OCI-LY3 (cell line): ENCODE measurements around the gene ENGASE.

Experiments
- H2AFZ ChIP-seq: fragments of 200-600, 300-600 bp; shearing (Covaris generic); 2 replicates; pipeline ENCODE4 v1.6.0; 2014; ENCODE audit warnings: antibody characterized with exemption, low read depth, low read length
- H3K27ac ChIP-seq: fragments of 200-600, 300-600 bp; sonication (generic); 2 replicates; pipeline ENCODE4 v1.5.1; 2014; ENCODE audit warnings: mild to moderate bottlenecking, low read length, moderate library complexity, mixed read lengths
- H3K27me3 ChIP-seq: fragments of 200-600, 300-600 bp; sonication (generic); 2 replicates; pipeline ENCODE4 v1.6.1; 2014; ENCODE audit warnings: low read depth, low read length, mixed read lengths
- H3K36me3 ChIP-seq: fragments of 200-600, 300-600 bp; sonication (generic); replicated peaks from 2 replicates; pipeline ENCODE3; 2014; ENCODE audit warnings: low read depth, low read length, mixed read lengths
- H3K4me1 ChIP-seq: fragments of 300-600, 200-600 bp; sonication (generic); 2 replicates; pipeline ENCODE4 v1.6.1; 2014; ENCODE audit warnings: low read length, mixed read lengths
- H3K4me2 ChIP-seq: fragments of 200-600, 300-600 bp; sonication (generic); 2 replicates; pipeline ENCODE4 v1.6.1; 2014; ENCODE audit warnings: low read length, mixed read lengths
- H3K4me3 ChIP-seq: fragments of 300-600, 200-600 bp; sonication (generic); 2 replicates; pipeline ENCODE4 v1.5.1; 2014; ENCODE audit warnings: antibody characterized with exemption, mild to moderate bottlenecking, low read length, moderate library complexity
- H3K79me2 ChIP-seq: fragments of 300-600, 200-600 bp; shearing (Covaris generic); 2 replicates; pipeline ENCODE4 v1.6.1; 2014; ENCODE audit warnings: mild to moderate bottlenecking, low read length, mixed read lengths
- H3K9ac ChIP-seq: fragments of 300-600, 200-600 bp; shearing (Covaris generic); 2 replicates; pipeline ENCODE4 v1.6.0; 2014; ENCODE audit warnings: mild to moderate bottlenecking, low read length, moderate library complexity
- H3K9me3 ChIP-seq: fragments of 200-600, 300-600 bp; shearing (Covaris generic); 2 replicates; pipeline ENCODE4 v1.6.1; 2014; ENCODE audit warnings: low read length, mixed read lengths; ENCODE audit not compliant: insufficient read depth
- H4K20me1 ChIP-seq: fragments of 200-600, 300-600 bp; sonication (generic); 2 replicates; pipeline ENCODE4 v1.6.1; 2016; ENCODE audit warnings: low read length, mixed read lengths; ENCODE audit not compliant: insufficient read depth
- EZH2phosphoT487 ChIP-seq: fragments of 200-600 bp; shearing (Covaris generic); IDR thresholded peaks from 2 replicates; pipeline ENCODE4 v1.6.1; 2018; ENCODE audit warnings: antibody characterized with exemption, mixed run types, low read depth
- TF ChIP-seq, protein P1 (sequence below): fragments of 200-600, 300-600 bp; sonication (generic); IDR thresholded peaks from 2 replicates; pipeline ENCODE4 v1.5.1; 2014; ENCODE audit warnings: antibody characterized with exemption, low read length, low read depth

Gene ENGASE

DNA sequence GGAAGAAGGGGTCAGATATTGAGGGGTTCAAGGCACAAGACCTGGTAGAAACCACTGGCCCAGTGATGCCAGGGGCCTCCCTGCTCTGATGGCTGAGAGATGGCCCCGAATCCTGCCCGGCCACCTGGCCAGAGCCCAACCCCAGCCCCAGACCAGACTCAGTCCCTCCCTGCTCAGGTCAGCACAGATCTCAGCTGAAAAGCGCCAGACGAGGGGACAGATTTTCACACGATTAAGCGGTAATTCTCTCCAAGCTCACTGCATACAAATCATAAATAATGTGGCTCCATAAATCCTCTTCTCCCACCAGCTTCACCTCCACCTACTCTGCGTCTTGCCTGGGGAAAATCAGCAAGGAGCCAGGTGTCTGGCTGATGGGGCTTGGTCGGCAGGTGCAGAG lies 57.1 kb downstream of the ENGASE start:
- H3K4me3 ChIP-seq = no peak overlapping the region
- no peak overlapping the region for H3K27ac ChIP-seq
- TF ChIP-seq EZH2phosphoT487 = no peak
- TF ChIP-seq, protein P1, sequence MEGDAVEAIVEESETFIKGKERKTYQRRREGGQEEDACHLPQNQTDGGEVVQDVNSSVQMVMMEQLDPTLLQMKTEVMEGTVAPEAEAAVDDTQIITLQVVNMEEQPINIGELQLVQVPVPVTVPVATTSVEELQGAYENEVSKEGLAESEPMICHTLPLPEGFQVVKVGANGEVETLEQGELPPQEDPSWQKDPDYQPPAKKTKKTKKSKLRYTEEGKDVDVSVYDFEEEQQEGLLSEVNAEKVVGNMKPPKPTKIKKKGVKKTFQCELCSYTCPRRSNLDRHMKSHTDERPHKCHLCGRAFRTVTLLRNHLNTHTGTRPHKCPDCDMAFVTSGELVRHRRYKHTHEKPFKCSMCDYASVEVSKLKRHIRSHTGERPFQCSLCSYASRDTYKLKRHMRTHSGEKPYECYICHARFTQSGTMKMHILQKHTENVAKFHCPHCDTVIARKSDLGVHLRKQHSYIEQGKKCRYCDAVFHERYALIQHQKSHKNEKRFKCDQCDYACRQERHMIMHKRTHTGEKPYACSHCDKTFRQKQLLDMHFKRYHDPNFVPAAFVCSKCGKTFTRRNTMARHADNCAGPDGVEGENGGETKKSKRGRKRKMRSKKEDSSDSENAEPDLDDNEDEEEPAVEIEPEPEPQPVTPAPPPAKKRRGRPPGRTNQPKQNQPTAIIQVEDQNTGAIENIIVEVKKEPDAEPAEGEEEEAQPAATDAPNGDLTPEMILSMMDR = no peak
- no peak overlapping the region for H3K4me2 ChIP-seq
- H3K9ac ChIP-seq = no peak overlapping the region
- H3K27me3 ChIP-seq = peaks cover 43% of the 10 kb centered on the region
- no peaks in the 10 kb centered on the region for H3K79me2 ChIP-seq
- H3K4me1 ChIP-seq = peaks cover 7% of the 10 kb centered on the region
- H3K9me3 ChIP-seq = no peaks in the 10 kb centered on the region
- no peak overlapping the region for H2AFZ ChIP-seq
- no peaks in the 10 kb centered on the region for H4K20me1 ChIP-seq
- no peaks in the 10 kb centered on the region for H3K36me3 ChIP-seq

DNA sequence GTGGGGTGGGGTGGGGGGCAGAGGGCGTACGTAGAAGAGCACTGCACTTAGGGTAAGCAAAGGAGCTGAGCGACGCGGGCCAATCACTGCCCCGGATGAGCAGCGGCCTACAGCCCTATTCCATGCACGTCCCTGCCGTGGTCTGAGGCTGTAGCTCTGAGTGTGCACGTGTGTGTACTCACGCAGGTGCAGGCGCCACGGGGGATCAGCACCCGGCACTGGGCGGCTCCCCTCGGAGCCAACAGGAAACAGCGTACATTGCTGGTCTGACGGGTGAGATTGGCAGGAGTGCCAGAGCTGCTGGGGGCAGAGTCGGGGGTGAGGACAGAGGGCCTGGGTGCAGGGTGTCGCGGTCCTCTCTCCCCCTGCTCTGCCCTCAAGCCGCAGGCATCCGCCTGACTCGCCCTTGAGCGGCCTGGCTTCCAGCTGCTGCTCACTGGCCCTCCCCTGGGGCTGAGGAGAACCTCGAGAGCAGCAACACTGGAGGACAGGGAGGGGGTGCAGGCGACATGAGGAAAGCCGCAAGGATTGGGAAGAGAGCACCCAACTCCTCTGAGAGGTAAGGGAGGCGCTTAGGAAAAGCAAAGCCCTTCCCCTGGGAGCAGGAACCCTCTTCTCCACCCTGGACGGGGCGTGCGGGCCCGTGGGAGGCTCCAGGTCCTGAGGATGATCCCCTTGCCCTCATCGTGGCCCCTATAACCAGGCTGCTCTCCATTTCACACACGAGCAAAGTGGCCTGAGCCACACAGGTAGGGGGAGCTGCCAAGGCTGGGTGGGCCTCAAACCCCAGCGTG lies 57.8 kb downstream of the ENGASE start:
- Histone ChIP-seq H3K4me2 (no peak overlapping the region), H3K36me3 (no peaks in the 10 kb centered on the region), H4K20me1 (no peaks in the 10 kb centered on the region), H3K4me1 (peaks cover 7% of the 10 kb centered on the region), H3K9me3 (no peaks in the 10 kb centered on the region), H3K9ac (no peak overlapping the region), H3K79me2 (no peaks in the 10 kb centered on the region), H3K4me3 (no peak overlapping the region), H3K27me3 (peaks cover 37% of the 10 kb centered on the region), H3K27ac (no peak overlapping the region), H2AFZ (no peak overlapping the region)
- no peak for TF ChIP-seq EZH2phosphoT487
- TF ChIP-seq, protein P1 = no peak

DNA sequence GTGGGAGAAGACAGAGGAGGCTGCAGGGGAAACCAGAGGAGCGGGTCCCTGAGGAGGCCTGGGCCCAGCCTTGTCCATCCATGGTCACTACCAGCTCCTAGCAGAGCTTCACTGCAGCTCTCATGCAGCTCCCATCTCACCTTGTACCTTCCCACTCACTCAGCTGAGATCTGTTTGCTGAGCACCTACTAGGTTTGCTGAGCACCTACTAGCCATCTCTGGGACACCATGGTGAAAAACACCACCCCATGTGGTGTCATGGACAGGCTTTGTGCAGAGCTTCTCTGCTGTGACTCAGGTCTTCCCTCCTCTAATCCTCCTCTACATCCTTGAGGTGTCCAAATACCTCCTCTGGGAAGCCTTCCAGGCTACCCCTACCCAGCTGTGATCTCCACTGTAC lies 58.6 kb downstream of the ENGASE start:
- Histone ChIP-seq H4K20me1 (no peaks in the 10 kb centered on the region), H3K9me3 (no peaks in the 10 kb centered on the region), H3K27me3 (peaks cover 29% of the 10 kb centered on the region), H3K4me1 (peaks cover 7% of the 10 kb centered on the region), H3K27ac (no peak overlapping the region), H3K79me2 (no peaks in the 10 kb centered on the region), H3K4me3 (no peak overlapping the region), H2AFZ (no peak overlapping the region), H3K4me2 (no peak overlapping the region), H3K9ac (no peak overlapping the region), H3K36me3 (no peaks in the 10 kb centered on the region)
- TF ChIP-seq EZH2phosphoT487 = no peak
- TF ChIP-seq, protein P1 = no peak

DNA sequence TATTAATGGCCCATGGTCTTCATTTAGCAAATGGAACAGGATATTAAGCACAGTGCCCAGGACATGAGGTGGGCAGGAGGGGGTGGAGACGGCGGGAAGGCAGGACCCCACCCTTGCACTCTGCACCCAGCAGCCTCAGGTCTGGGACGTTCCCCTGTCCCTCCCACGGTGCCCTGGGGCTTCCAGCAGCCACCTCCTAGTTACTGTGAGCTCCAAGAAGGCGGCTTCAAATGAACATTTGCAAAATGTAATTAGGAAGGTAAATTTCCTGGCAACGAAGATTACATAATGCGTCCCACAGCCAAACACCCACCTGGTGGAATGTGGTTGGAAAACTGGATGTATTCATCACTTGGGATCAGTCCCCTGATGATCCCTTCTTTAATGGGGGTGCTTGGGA lies 59.4 kb downstream of the ENGASE start:
- Histone ChIP-seq H4K20me1 (no peaks in the 10 kb centered on the region), H3K27me3 (peaks cover 22% of the 10 kb centered on the region)
- TF ChIP-seq, protein P1 = no peak
- TF ChIP-seq EZH2phosphoT487 = no peak

More for the DNA sequence above, 59.4 kb downstream of the ENGASE start:
- H3K4me1 ChIP-seq = peaks cover 7% of the 10 kb centered on the region
- no peaks in the 10 kb centered on the region for H3K36me3 ChIP-seq
- no peak overlapping the region for H3K9ac ChIP-seq
- no peak overlapping the region for H3K27ac ChIP-seq
- peak overlapping the region; percentile 14; the same call in 1 of the 2 replicates for H3K4me2 ChIP-seq
- H3K79me2 ChIP-seq = no peaks in the 10 kb centered on the region
- H2AFZ ChIP-seq = no peak overlapping the region
- H3K9me3 ChIP-seq = no peaks in the 10 kb centered on the region
- H3K4me3 ChIP-seq = no peak overlapping the region
